Loucy (cell line): ENCODE results near the gene OSBPL8.

Source experiments
- EZH2phosphoT487 ChIP-seq: fragments of 200-600 bp; IDR thresholded peaks from 2 replicates; pipeline ENCODE4 v1.6.1; 2018; ENCODE audit warnings: antibody characterized with exemption, mild to moderate bottlenecking, moderate library complexity, borderline replicate concordance
- TF ChIP-seq, protein P1 (sequence below): fragments of 200-600 bp; sonication (generic); conservative IDR thresholded peaks from 2 replicates; pipeline ENCODE4 v1.5.1; 2014; ENCODE audit warnings: mild to moderate bottlenecking, antibody characterized with exemption, low read length

GRCh38 chr12:76374386-76375020 lies 185.1 kb downstream of the OSBPL8 start:
- TF ChIP-seq, protein P1, sequence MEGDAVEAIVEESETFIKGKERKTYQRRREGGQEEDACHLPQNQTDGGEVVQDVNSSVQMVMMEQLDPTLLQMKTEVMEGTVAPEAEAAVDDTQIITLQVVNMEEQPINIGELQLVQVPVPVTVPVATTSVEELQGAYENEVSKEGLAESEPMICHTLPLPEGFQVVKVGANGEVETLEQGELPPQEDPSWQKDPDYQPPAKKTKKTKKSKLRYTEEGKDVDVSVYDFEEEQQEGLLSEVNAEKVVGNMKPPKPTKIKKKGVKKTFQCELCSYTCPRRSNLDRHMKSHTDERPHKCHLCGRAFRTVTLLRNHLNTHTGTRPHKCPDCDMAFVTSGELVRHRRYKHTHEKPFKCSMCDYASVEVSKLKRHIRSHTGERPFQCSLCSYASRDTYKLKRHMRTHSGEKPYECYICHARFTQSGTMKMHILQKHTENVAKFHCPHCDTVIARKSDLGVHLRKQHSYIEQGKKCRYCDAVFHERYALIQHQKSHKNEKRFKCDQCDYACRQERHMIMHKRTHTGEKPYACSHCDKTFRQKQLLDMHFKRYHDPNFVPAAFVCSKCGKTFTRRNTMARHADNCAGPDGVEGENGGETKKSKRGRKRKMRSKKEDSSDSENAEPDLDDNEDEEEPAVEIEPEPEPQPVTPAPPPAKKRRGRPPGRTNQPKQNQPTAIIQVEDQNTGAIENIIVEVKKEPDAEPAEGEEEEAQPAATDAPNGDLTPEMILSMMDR, result no peak
- TF ChIP-seq EZH2phosphoT487, result no peak
